ENCODE data around the gene RGL3.

DNA sequence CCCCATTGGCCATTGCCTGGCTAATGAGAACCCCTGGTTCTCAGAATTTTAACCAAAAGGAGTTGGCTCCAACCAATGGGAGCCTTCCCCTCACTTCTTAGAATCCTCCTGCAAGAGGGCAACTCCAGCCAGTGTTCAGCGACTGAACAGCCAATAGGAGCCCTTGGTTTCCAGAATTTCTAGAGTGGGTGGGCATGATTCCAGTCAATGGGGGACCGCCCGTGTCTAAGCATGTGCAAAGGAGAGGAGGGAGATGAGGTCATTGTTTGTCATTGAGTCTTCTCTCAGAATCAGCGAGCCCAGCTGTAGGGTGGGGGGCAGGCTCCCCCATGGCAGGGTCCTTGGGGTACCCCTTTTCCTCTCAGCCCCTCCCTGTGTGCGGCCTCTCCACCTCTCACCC, 54.2 kb downstream of the RGL3 start:
- TF ChIP-seq CTCF (IDR thresholded peaks at IDR 0.05) (no peak), POLR2A (IDR thresholded peaks at IDR 0.05) (no peak), POLR2AphosphoS5 (IDR thresholded peaks at IDR 0.05) (no peak)

Measured in prostate gland (tissue), 2 donors.